K562 (cell line): Measurements from ENCODE around the gene UCKL1. TPM values are rescaled to one million over a fixed set of nuclear protein-coding genes. Genes with fewer than 3 reads are reported as not detected.
A peak's percentile ranks its signal among the peaks of the same experiment; 100 is the strongest.

Experiments used
- ATAC-seq: fragments of 200-7000 bp; cut with Tn5 transposase; 3 replicates; pipeline ENCODE4 v1.9.1; 2020; ENCODE audit warnings: moderate library complexity
- BruUV-seq: library from RNA; stranded (reverse); fragments of 400-500 nt; replicated peaks from 2 replicates; lab custom pipeline; 2021; lab: Mats Ljungman, UMichigan
- CTCF ChIA-PET: fragments of 300-600 bp; formaldehyde crosslinking; extraction: SDS; loops from one replicate; lab custom pipeline; 2021; ENCODE audit warnings: low intra/inter-chr PET ratio; lab: Yijun Ruan, JAX
- POLR2A ChIA-PET: fragments of 300-600, 350-650 bp; sonication (Branson Sonifier 250); formaldehyde crosslinking; extraction: SDS; loops from one replicate; lab custom pipeline; 2021; ENCODE audit warnings: antibody characterized with exemption, inconsistent platforms; lab: Yijun Ruan, JAX
- DNase-seq, 4 experiments: peaks; one replicate each; pipeline versions ENCODE4 v3.0.0 to v3.0.0-alpha.2; 2011 to 2018; ENCODE audit warnings: low spot score in 3 of 4, mixed read lengths in 3 of 4; ENCODE audit errors: extremely low read depth in 1 of 4
- FAIRE-seq: peaks from 2 replicates; lab custom pipeline; 2011; peaks lifted over from hg19 to GRCh38; lab: Jason Lieb, UNC
- H2AFZ ChIP-seq: 2 replicates; pipeline ENCODE4 v1.6.0; 2011; ENCODE audit warnings: low read depth, low read length, control low read depth, inconsistent platforms
- H3K27ac ChIP-seq: fragments of 200-600 bp; 3 replicates; pipeline ENCODE4 v1.8.0; 2011; ENCODE audit warnings: low read depth, mild to moderate bottlenecking, control low read depth, inconsistent platforms, low read length, moderate library complexity, mixed read lengths; ENCODE audit errors: extremely low read depth
- H3K27me3 ChIP-seq, 2 experiments: fragments of 300-600 bp in 1 of 2; 2 replicates in 1 of 2; 3 replicates in 1 of 2; pipeline versions ENCODE4 v1.6.0 to v1.8.0; 2011; ENCODE audit warnings: inconsistent platforms in 2 of 2, low read length in 2 of 2, mild to moderate bottlenecking in 1 of 2, mixed read lengths in 1 of 2, moderate library complexity in 1 of 2; ENCODE audit not compliant: control insufficient read depth in 2 of 2, insufficient read depth in 2 of 2
- H3K36me3 ChIP-seq: fragments of 300-600 bp; 3 replicates; pipeline ENCODE4 v1.8.0; 2011; ENCODE audit warnings: mild to moderate bottlenecking, low read length, inconsistent platforms; ENCODE audit not compliant: control insufficient read depth, insufficient read depth
- H3K4me1 ChIP-seq, 2 experiments: fragments of 200-600 bp in 1 of 2; replicated peaks in 1 of 2; 2 replicates in 1 of 2; 3 replicates in 1 of 2; pipeline versions ENCODE4 v1.5.1 to v1.8.0; 2011; ENCODE audit warnings: inconsistent platforms in 2 of 2, low read length in 2 of 2, mild to moderate bottlenecking in 1 of 2, mixed read lengths in 1 of 2, moderate library complexity in 1 of 2; ENCODE audit not compliant: control insufficient read depth in 2 of 2, insufficient read depth in 2 of 2
- H3K4me2 ChIP-seq: 2 replicates; pipeline ENCODE4 v1.6.1; 2011; ENCODE audit warnings: low read length, control low read depth, inconsistent platforms, mixed read lengths; ENCODE audit not compliant: insufficient read depth
- H3K4me3 ChIP-seq: fragments of 200-600 bp; sonication (generic), shearing (Covaris generic); 2 replicates; pipeline ENCODE4 v1.5.1; 2016; ENCODE audit warnings: control low read depth, inconsistent platforms
- H3K79me2 ChIP-seq: fragments of 200-600 bp; 3 replicates; pipeline ENCODE4 v1.8.0; 2011; ENCODE audit warnings: low read length, inconsistent platforms; ENCODE audit not compliant: control insufficient read depth, insufficient read depth
- H3K9ac ChIP-seq, 2 experiments: 2 replicates each; pipeline versions ENCODE4 v1.6.0 to v1.6.1; 2011; ENCODE audit warnings: low read depth in 2 of 2, low read length in 2 of 2, control low read depth in 1 of 2, inconsistent platforms in 1 of 2, mild to moderate bottlenecking in 1 of 2, mixed read lengths in 1 of 2; ENCODE audit not compliant: insufficient read depth in 1 of 2
- H3K9me1 ChIP-seq: one replicate; pipeline ENCODE4 v1.6.0; 2011; ENCODE audit warnings: inconsistent platforms, mild to moderate bottlenecking, low read length, moderate library complexity; ENCODE audit not compliant: control insufficient read depth, insufficient read depth
- H3K9me3 ChIP-seq: replicated peaks from 2 replicates; pipeline ENCODE4 v1.5.1; 2011; ENCODE audit warnings: low read depth, low read length, inconsistent platforms; ENCODE audit not compliant: control insufficient read depth, insufficient read depth
- H4K20me1 ChIP-seq: replicated peaks from 2 replicates; pipeline ENCODE4 v1.6.1; 2011; ENCODE audit warnings: low read length, inconsistent platforms, mixed read lengths; ENCODE audit not compliant: control insufficient read depth, insufficient read depth
- ATF7 ChIP-seq: fragments of 450-650 bp; IDR thresholded peaks from 2 replicates; pipeline ENCODE4 v1.7.1; 2014; ENCODE audit warnings: mild to moderate bottlenecking, moderate library complexity
- CAMTA2 ChIP-seq: fragments of 250-450 bp; sonication (Bioruptor Pico); conservative IDR thresholded peaks from 2 replicates; pipeline ENCODE4 v1.5.1; 2022
- NR2C2 ChIP-seq, 2 experiments: fragments of 200-800 bp in 1 of 2; sonication (Bioruptor generic) in 1 of 2; sonication (generic) in 1 of 2; formaldehyde crosslinking in 1 of 2; IDR thresholded peaks; 2 replicates each; pipeline versions ENCODE4 v1.6.1 to v1.8.0; 2016 to 2022; ENCODE audit warnings: mild to moderate bottlenecking in 1 of 2, missing compliant biosample characterization in 1 of 2, missing genetic modification characterization in 1 of 2, missing genetic modification reagents in 1 of 2
- RCOR1 ChIP-seq, 2 experiments: IDR thresholded peaks; 2 replicates each; pipeline ENCODE4 v1.6.1; 2012; ENCODE audit warnings: low read depth in 2 of 2, low read length in 2 of 2, borderline replicate concordance in 1 of 2, improper control_type of control experiment in 1 of 2
- SMARCA4 ChIP-seq: fragments of 450-650 bp; IDR thresholded peaks from 2 replicates; pipeline ENCODE4 v1.6.1; 2016
- SRSF9 ChIP-seq: fragments of 200-400 bp; formaldehyde crosslinking; IDR thresholded peaks from 2 replicates; pipeline ENCODE4 v1.6.1; 2017; ENCODE audit warnings: low read depth, low read length, borderline replicate concordance
- ZFP36 ChIP-seq: fragments of 150-350 bp; IDR thresholded peaks from 2 replicates; pipeline ENCODE4 v1.6.1; 2018; ENCODE audit warnings: low read length, low read depth; ENCODE audit not compliant: partially characterized antibody
- ZNF217 ChIP-seq: sonication (generic); formaldehyde crosslinking; IDR thresholded peaks from 2 replicates; pipeline ENCODE4 v1.8.0; 2022; ENCODE audit warnings: mild to moderate bottlenecking, missing genetic modification reagents
- WGBS: fragments of 100-300 bp; shearing (Covaris generic); methylation state at CpG from one replicate; pipeline ENCODE4 v1.1.6; 2016; ENCODE audit warnings: low coverage, mixed read lengths; ENCODE audit not compliant: insufficient coverage; ENCODE audit errors: missing lambda C conversion rate; 5-methylcytosine and 5-hydroxymethylcytosine counted together
- in situ Hi-C: fragments of 300-500 bp; cut with MboI; formaldehyde crosslinking; loops from 4 replicates; pipeline ENCODE4 v1.15.0; 2018; ENCODE audit warnings: inconsistent platforms, mixed read lengths
- intact Hi-C: fragments of 100-400 bp; cut with micrococcal nuclease; formaldehyde crosslinking; loops from 2 replicates; pipeline ENCODE4 v1.14.2; 2022
- polyA plus RNA-seq, 8 experiments: library from polyadenylated mRNA; depleted of rRNA in 4 of 8; stranded (reverse) in 5 of 8; unstranded in 3 of 8; fragments of >200 nt; fragmentation: Nextera tagmentation in 2 of 8; fragmentation: Illumina TruSeq in 1 of 8; extraction: Ambion mirVana in 2 of 8; extraction: Trizol in 1 of 8; gene quantifications; 2 replicates each; pipeline versions ENCODE4 v1.2.1 to v1.2.3, GENCODE V29; 2011 to 2014; ENCODE audit warnings: inconsistent platforms in 1 of 8, missing spikeins in 1 of 8
- total RNA-seq, 7 experiments: library from RNA; depleted of rRNA in 6 of 7; stranded (reverse); fragments of >200 nt in 6 of 7; fragmentation: Illumina TruSeq in 2 of 7; extraction: Trizol in 2 of 7; gene quantifications; 2 replicates each; pipeline versions ENCODE4 v1.2.1 to v1.2.3, GENCODE V29; 2011 to 2021; ENCODE audit warnings: low replicate concordance in 1 of 7
- TF ChIP-seq, protein P1 (sequence below): fragments of 450-650 bp; IDR thresholded peaks from 2 replicates; pipeline ENCODE4 v1.6.1; 2016
- TF ChIP-seq, protein P2 (sequence below): sonication (generic); formaldehyde crosslinking; IDR thresholded peaks from 2 replicates; pipeline ENCODE4 v1.8.0; 2022; ENCODE audit warnings: mild to moderate bottlenecking, missing genetic modification reagents
- TF ChIP-seq, protein P3 (sequence below), 2 experiments: IDR thresholded peaks; 2 replicates each; pipeline ENCODE4 v1.6.1; 2012; ENCODE audit warnings: improper control_type of control experiment in 2 of 2, low read depth in 2 of 2, low read length in 2 of 2, borderline replicate concordance in 1 of 2

Gene UCKL1
- total and polyA plus RNA-seq, 9 of the 15 experiments (the other 6 are each of a cell fraction or from before 2014, with no cell fraction given), result 3.1 to 52.8 (median 24.2) TPM

DNA sequence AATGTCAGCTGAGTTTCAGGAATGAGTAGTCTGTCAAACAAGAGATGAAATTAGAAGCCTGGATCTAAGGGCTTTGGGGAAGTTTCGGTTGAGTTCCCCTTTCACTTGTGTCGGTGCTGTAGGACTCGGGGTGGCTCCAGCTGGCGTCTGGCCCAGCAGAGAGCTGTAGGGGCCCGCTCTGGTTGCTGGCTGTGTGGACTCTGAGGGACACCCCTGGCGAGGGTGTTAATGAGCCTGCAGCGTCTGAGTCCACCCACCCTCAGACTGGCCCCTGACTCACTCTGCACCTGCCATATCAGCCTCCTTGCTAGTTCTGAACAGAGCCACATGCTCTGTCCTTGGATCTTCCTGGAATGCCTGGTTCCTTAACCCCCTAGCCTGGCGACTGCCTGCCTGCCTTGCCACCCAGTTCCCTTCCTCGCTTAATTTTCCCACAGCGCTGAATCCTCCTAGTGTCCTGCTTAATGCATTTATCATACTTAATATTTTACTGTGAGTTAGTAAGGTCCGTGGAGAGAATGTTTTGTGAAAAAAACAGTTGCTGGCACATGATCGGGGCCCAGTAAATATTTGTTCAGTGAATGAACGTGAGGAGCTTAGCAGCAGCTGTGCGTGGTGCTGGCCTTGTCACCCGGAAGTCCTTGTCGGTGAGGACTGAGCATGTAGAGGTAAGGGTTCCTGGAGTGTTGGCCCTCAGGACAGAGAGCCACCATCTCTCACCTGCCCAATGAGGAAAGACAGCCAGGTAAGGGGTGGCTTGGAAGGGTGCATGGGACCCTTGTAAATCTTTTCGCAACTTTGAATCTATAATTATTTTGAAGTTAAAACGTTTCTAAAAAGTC lies 59.7 kb downstream of the UCKL1 start (continued):
- TF ChIP-seq, protein P1, sequence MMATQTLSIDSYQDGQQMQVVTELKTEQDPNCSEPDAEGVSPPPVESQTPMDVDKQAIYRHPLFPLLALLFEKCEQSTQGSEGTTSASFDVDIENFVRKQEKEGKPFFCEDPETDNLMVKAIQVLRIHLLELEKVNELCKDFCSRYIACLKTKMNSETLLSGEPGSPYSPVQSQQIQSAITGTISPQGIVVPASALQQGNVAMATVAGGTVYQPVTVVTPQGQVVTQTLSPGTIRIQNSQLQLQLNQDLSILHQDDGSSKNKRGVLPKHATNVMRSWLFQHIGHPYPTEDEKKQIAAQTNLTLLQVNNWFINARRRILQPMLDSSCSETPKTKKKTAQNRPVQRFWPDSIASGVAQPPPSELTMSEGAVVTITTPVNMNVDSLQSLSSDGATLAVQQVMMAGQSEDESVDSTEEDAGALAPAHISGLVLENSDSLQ, result 0 out of 2 replicates have a peak, but pooled peaks have one; percentile 5

DNA sequence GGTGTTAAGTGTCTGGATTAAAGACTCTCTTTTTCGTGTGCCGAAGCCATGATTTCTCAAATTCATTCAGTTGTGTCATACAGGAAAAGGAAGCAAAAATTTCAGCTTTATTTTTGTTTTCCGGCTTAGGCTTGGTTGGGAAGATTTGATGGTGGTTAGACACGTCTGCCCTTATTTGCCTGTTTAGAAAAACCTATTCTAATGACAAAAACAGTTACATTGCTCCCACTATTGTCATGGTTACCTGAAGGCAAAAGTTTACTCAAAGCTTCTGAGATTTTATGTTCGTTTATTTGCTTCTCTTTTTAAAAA lies 60.3 kb downstream of the UCKL1 start:
- Histone ChIP-seq H3K27me3 (no peaks in the 10 kb centered on the region), H3K9me3 (no peaks in the 10 kb centered on the region), H3K4me3 (peak overlapping the region; percentile 61), H3K4me2 (peak overlapping the region; percentile 92), H2AFZ (no peak overlapping the region), H3K9ac (peak overlapping the region; percentile 85 to 92), H4K20me1 (peaks cover 27% of the 10 kb centered on the region), H3K9me1 (no peaks in the 10 kb centered on the region), H3K27ac (peak overlapping the region; percentile 78), H3K36me3 (peaks cover 29% of the 10 kb centered on the region; the same call in 2 of the 3 replicates), H3K4me1 (peaks cover 30 to 50% of the 10 kb centered on the region in 2 experiments), H3K79me2 (peaks cover 55% of the 10 kb centered on the region)
- in situ Hi-C loops, result no loop called here
- no peak for FAIRE-seq
- BruUV-seq, result TSS peak; percentile 63
- POLR2A ChIA-PET, result interaction anchor here (0.7 to 1.2 kb wide), 6 partner anchors 14 to 375 kb away, joined by 3 to 4 read pairs (median 4); partner anchors contain the start of genes ARFRP1, PPDPF, TPD52L2 and ZGPAT
- CTCF ChIA-PET, result no interaction called here
- intact Hi-C loops, result no loop called here
- no peak for DNase-seq
- WGBS, result 3% methylated on average over 5 of the region's 5 CpGs
- ATAC-seq, result no peak
- 0 out of 2 replicates have a peak, but pooled peaks have one; percentile 33 for TF ChIP-seq SMARCA4
- TF ChIP-seq CAMTA2, result no peak
- TF ChIP-seq, protein P2, sequence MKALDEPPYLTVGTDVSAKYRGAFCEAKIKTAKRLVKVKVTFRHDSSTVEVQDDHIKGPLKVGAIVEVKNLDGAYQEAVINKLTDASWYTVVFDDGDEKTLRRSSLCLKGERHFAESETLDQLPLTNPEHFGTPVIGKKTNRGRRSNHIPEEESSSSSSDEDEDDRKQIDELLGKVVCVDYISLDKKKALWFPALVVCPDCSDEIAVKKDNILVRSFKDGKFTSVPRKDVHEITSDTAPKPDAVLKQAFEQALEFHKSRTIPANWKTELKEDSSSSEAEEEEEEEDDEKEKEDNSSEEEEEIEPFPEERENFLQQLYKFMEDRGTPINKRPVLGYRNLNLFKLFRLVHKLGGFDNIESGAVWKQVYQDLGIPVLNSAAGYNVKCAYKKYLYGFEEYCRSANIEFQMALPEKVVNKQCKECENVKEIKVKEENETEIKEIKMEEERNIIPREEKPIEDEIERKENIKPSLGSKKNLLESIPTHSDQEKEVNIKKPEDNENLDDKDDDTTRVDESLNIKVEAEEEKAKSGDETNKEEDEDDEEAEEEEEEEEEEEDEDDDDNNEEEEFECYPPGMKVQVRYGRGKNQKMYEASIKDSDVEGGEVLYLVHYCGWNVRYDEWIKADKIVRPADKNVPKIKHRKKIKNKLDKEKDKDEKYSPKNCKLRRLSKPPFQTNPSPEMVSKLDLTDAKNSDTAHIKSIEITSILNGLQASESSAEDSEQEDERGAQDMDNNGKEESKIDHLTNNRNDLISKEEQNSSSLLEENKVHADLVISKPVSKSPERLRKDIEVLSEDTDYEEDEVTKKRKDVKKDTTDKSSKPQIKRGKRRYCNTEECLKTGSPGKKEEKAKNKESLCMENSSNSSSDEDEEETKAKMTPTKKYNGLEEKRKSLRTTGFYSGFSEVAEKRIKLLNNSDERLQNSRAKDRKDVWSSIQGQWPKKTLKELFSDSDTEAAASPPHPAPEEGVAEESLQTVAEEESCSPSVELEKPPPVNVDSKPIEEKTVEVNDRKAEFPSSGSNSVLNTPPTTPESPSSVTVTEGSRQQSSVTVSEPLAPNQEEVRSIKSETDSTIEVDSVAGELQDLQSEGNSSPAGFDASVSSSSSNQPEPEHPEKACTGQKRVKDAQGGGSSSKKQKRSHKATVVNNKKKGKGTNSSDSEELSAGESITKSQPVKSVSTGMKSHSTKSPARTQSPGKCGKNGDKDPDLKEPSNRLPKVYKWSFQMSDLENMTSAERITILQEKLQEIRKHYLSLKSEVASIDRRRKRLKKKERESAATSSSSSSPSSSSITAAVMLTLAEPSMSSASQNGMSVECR (CRISPR knock-in tag), result no peak
- no peak for TF ChIP-seq ZFP36
- TF ChIP-seq ZNF217 (CRISPR knock-in tag), result no peak
- TF ChIP-seq NR2C2 (CRISPR knock-in tag; IDR thresholded peaks at IDR 0.05), result no peak
- TF ChIP-seq NR2C2 (tag; IDR thresholded peaks at IDR 0.05), result no peak
- TF ChIP-seq SRSF9, result no peak
- TF ChIP-seq RCOR1 (IDR thresholded peaks at IDR 0.05; ENCODE audit: borderline replicate concordance in 1 of 2, low read depth in 2 of 2, low read length in 2 of 2), result no peak
- TF ChIP-seq ATF7, result 0 out of 2 replicates have a peak, but pooled peaks have one; percentile 11
- TF ChIP-seq, protein P3, sequence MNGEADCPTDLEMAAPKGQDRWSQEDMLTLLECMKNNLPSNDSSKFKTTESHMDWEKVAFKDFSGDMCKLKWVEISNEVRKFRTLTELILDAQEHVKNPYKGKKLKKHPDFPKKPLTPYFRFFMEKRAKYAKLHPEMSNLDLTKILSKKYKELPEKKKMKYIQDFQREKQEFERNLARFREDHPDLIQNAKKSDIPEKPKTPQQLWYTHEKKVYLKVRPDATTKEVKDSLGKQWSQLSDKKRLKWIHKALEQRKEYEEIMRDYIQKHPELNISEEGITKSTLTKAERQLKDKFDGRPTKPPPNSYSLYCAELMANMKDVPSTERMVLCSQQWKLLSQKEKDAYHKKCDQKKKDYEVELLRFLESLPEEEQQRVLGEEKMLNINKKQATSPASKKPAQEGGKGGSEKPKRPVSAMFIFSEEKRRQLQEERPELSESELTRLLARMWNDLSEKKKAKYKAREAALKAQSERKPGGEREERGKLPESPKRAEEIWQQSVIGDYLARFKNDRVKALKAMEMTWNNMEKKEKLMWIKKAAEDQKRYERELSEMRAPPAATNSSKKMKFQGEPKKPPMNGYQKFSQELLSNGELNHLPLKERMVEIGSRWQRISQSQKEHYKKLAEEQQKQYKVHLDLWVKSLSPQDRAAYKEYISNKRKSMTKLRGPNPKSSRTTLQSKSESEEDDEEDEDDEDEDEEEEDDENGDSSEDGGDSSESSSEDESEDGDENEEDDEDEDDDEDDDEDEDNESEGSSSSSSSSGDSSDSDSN (IDR thresholded peaks at IDR 0.05; ENCODE audit: borderline replicate concordance in 1 of 2, low read depth in 2 of 2, low read length in 2 of 2), result 0 out of 4 replicates have a peak, but pooled peaks have one; percentile 5 to 43
